B cell (primary cell): ENCODE measurements around the gene NFIB.

ENCODE experiments used
- CTCF ChIP-seq: fragments of 200-600 bp; IDR thresholded peaks from one replicate; pipeline ENCODE4 v1.8.0; 2022; ENCODE audit warnings: antibody characterized with exemption, mild to moderate bottlenecking
- EZH2 ChIP-seq: IDR thresholded peaks from 2 replicates; pipeline ENCODE4 v1.6.1; 2012; ENCODE audit warnings: borderline replicate concordance, low read depth, mild to moderate bottlenecking, moderate library complexity, low read length; ENCODE audit not compliant: insufficient read depth, poor library complexity, severe bottlenecking

GRCh38 chr9:14321517-14322130 lies 7.7 kb upstream of the NFIB start:
- TF ChIP-seq CTCF (no peak), EZH2 (no peak)
